MM.1S (cell line): Measurements from ENCODE around the gene ANAPC16.
"Not testable (repeated sequence)": the region's sequence is repeated elsewhere in the genome, so short reads cannot be mapped to it uniquely, and the experiment has no call there.

Experiments
- DNase-seq: peaks from one replicate; pipeline ENCODE4 v3.0.0-alpha.2; 2015
- H2AFZ ChIP-seq: fragments of 300-600 bp; sonication (generic); 2 replicates; pipeline ENCODE4 v1.6.0; 2016; ENCODE audit warnings: antibody characterized with exemption, low read length
- H3F3A ChIP-seq: fragments of 300-600 bp; sonication (generic); 2 replicates; pipeline ENCODE4 v1.6.1; 2016; ENCODE audit warnings: mild to moderate bottlenecking, antibody characterized with exemption, low read length, moderate library complexity, mixed read lengths; ENCODE audit not compliant: insufficient read depth
- H3K27ac ChIP-seq: fragments of 300-600 bp; sonication (generic); 2 replicates; pipeline ENCODE4 v1.5.1; 2016; ENCODE audit warnings: mild to moderate bottlenecking, low read length
- H3K27me3 ChIP-seq: fragments of 300-600 bp; sonication (generic); replicated peaks from 2 replicates; pipeline ENCODE4 v1.6.0; 2016; ENCODE audit warnings: low read length; ENCODE audit not compliant: insufficient read depth
- H3K36me3 ChIP-seq: fragments of 300-600 bp; sonication (generic); replicated peaks from 2 replicates; pipeline ENCODE4 v1.6.1; 2016; ENCODE audit warnings: mild to moderate bottlenecking, low read length, mixed read lengths; ENCODE audit not compliant: insufficient read depth
- H3K4me1 ChIP-seq: fragments of 300-600 bp; sonication (generic); 2 replicates; pipeline ENCODE4 v1.6.1; 2016; ENCODE audit warnings: low read length, mixed read lengths
- H3K4me2 ChIP-seq: fragments of 300-600 bp; sonication (generic); 2 replicates; pipeline ENCODE4 v1.6.0; 2016; ENCODE audit warnings: low read depth, low read length
- H3K4me3 ChIP-seq: fragments of 300-600 bp; sonication (generic); 2 replicates; pipeline ENCODE4 v1.5.1; 2016; ENCODE audit warnings: low read length, mixed read lengths
- H3K79me2 ChIP-seq: fragments of 300-600 bp; sonication (generic); 2 replicates; pipeline ENCODE4 v1.6.1; 2016; ENCODE audit warnings: mixed run types, low read length, mixed read lengths
- H3K9ac ChIP-seq: fragments of 300-600 bp; sonication (generic); 2 replicates; pipeline ENCODE4 v1.6.1; 2016; ENCODE audit warnings: low read length, mixed read lengths
- H3K9me2 ChIP-seq: fragments of 300-600 bp; sonication (generic); replicated peaks from 2 replicates; pipeline ENCODE4 v1.6.1; 2016; ENCODE audit warnings: mild to moderate bottlenecking, low read length, mixed read lengths; ENCODE audit not compliant: insufficient read depth
- H3K9me3 ChIP-seq: fragments of 300-600 bp; sonication (generic); replicated peaks from 2 replicates; pipeline ENCODE4 v1.6.1; 2016; ENCODE audit warnings: mild to moderate bottlenecking, low read length, mixed read lengths; ENCODE audit not compliant: insufficient read depth
- H4K20me1 ChIP-seq: fragments of 300-600 bp; sonication (generic); 2 replicates; pipeline ENCODE4 v1.6.1; 2016; ENCODE audit warnings: mild to moderate bottlenecking, low read length, moderate library complexity, mixed read lengths; ENCODE audit not compliant: insufficient read depth
- CTCF ChIP-seq: fragments of 300-600 bp; sonication (generic); IDR thresholded peaks from 2 replicates; pipeline ENCODE4 v1.5.1; 2016; ENCODE audit warnings: antibody characterized with exemption, low read length, mixed read lengths
- EZH2 ChIP-seq: fragments of 300-600 bp; sonication (generic); optimal IDR thresholded peaks from 2 replicates; pipeline ENCODE3; 2017; ENCODE audit warnings: low read depth, mild to moderate bottlenecking, antibody characterized with exemption, low read length, mixed read lengths
- EZH2phosphoT487 ChIP-seq: fragments of 300-600 bp; sonication (generic); IDR thresholded peaks from 2 replicates; pipeline ENCODE4 v1.6.1; 2018; ENCODE audit warnings: antibody characterized with exemption, low read length

Gene ANAPC16

GRCh38 chr10:72267819-72268399 lies 52.1 kb downstream of the ANAPC16 start:
- no peaks in the 10 kb centered on the region for H3K27me3 ChIP-seq
- H3K79me2 ChIP-seq, result no peaks in the 10 kb centered on the region
- peaks cover 15% of the 10 kb centered on the region for H3F3A ChIP-seq
- no peak overlapping the region for H3K4me2 ChIP-seq
- no peaks in the 10 kb centered on the region for H4K20me1 ChIP-seq
- H3K27ac ChIP-seq, result no peak overlapping the region
- TF ChIP-seq EZH2phosphoT487, result no peak
- no peak for TF ChIP-seq CTCF
- TF ChIP-seq EZH2, result no peak
- H3K4me1 ChIP-seq, result peaks cover 27% of the 10 kb centered on the region
- H3K9ac ChIP-seq, result no peak overlapping the region
- no peak overlapping the region for H3K4me3 ChIP-seq
- H3K9me3 ChIP-seq, result no peaks in the 10 kb centered on the region
- no peaks in the 10 kb centered on the region for H3K9me2 ChIP-seq
- H3K36me3 ChIP-seq, result no peaks in the 10 kb centered on the region
- no peak for DNase-seq
- H2AFZ ChIP-seq, result no peak overlapping the region

- not testable (repeated sequence) for H3K27me3 ChIP-seq, H2AFZ ChIP-seq, H3K36me3 ChIP-seq, H3K9ac ChIP-seq, H3K27ac ChIP-seq, H3K9me3 ChIP-seq, H3K4me3 ChIP-seq, H3F3A ChIP-seq, H3K9me2 ChIP-seq, H4K20me1 ChIP-seq, DNase-seq, H3K79me2 ChIP-seq, H3K4me2 ChIP-seq
- H3K4me1 ChIP-seq, result peaks cover 20% of the 10 kb centered on the region
These were observed 52.8 kb downstream of the ANAPC16 start for GRCh38 chr10:72268475-72269200.

GRCh38 chr10:72270607-72271281 lies 54.9 kb downstream of the ANAPC16 start:
- H3K9me2 ChIP-seq, result no peaks in the 10 kb centered on the region
- H3K9me3 ChIP-seq, result no peaks in the 10 kb centered on the region
- no peak for DNase-seq
- H3K27ac ChIP-seq, result no peak overlapping the region
- H3K27me3 ChIP-seq, result no peaks in the 10 kb centered on the region
- H3F3A ChIP-seq, result peaks cover 8% of the 10 kb centered on the region
- no peak for TF ChIP-seq EZH2phosphoT487
- TF ChIP-seq CTCF, result no peak
- no peak for TF ChIP-seq EZH2
- no peak overlapping the region for H3K4me2 ChIP-seq
- H4K20me1 ChIP-seq, result no peaks in the 10 kb centered on the region
- no peaks in the 10 kb centered on the region for H3K36me3 ChIP-seq
- no peak overlapping the region for H3K9ac ChIP-seq
- peaks cover 14% of the 10 kb centered on the region for H3K79me2 ChIP-seq
- no peak overlapping the region for H3K4me3 ChIP-seq
- peaks cover 18% of the 10 kb centered on the region for H3K4me1 ChIP-seq
- no peak overlapping the region for H2AFZ ChIP-seq
